Activated CD8-positive, alpha-beta memory T cell treated with anti-CD3 and anti-CD28 coated beads, Interleukin-2, amount 50 U/mL, for 4 hours (primary cell): ENCODE data around the gene ARID4B.
"Not testable (repeated sequence)": the region's sequence is repeated elsewhere in the genome, so short reads cannot be mapped to it uniquely, and the experiment has no call there.

Experiments used
- DNase-seq: peaks from one replicate; pipeline ENCODE4 v3.0.0-alpha.2; 2020

ARID4B gene

DNA sequence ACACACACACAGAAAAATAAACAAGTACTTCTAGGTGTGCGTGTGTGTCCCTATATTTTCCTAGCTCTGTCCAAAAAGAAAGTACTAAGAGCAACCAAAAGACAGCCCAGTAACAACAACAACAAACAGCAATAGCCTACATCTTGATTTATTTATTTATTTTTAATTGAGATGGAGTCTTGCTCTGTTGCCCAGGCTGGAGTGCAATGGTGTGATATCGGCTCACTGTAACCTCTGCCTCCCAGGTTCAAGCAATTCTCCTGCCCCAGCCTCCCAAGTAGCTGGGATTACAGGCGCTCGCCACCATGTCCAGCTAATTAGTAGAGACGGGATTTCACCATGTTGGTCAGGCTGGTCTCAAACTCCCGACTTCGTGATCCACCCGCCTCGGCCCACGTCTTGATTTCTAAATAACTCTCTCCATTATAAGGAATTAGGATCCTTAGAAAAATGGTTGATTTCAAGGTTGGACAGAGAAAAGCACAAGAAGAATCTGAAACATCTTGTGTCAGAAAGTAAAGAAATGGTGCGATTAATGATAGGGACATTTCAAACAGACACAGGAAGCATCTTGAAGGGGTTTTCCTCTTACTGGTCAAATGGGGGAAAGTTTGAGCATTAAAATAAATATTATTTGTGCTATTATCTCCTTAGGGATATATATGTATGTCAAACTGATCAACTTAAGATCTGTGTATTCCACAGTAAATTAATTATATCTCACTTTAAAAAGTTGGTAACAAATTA, 59.4 kb downstream of the ARID4B start:
- DNase-seq, result no peak

DNA sequence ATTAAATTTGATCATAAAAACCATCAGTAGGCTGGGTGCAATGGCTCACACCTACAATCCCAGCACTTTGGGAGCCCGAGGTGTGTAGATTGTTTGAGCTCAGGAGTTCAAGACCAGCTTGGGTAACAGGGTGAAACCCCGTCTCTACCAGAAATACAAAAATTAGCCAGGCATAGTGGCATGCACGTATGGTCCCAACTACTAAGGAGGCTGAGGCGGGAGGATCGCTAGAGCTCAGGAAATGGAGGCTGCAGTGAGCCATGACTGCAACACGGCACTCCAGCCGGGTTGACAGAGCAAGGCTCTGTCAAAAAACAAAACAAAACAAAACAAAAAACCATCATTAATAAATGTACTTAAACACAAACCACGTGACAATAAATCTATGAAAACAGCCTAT, 61.0 kb downstream of the ARID4B start:
- DNase-seq, result no peak

DNA sequence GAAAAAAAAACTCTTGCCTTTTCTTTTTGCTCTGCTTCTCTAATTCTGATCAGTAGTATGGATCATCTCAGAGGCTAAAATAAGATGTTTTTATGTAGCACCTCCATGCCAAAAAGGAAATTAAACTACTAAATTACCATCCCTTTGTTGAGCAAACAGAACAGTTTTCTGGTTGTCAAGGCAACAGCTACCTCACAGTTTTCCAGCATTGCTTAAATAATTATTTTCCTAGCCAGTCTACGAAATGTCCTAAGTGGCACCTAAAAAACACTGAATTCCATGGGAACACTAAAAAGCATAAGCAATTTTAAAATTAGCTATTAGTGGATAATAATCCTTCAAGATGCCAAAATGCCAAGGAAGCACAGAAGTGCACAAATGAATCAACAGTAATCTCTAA, 61.7 kb downstream of the ARID4B start:
- no peak for DNase-seq

DNA sequence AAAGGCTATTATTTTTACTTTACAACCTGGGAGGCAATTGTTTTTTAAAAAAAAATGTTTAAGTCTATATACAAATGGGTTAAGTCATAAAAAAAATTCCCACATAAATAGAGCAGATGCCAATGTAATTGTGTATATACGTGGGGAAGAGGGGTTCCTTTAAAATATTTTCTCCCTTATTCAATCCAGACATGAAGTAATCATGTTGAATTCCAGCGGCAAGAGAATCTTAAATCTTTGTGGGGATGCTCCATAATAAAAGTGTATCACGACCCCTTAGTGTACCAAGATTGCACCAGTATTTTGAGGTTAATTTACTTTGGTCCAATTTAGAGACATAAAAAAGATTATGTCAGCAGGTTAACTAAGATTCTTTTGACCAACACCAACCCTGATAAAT, 62.1 kb downstream of the ARID4B start:
- no peak for DNase-seq

DNA sequence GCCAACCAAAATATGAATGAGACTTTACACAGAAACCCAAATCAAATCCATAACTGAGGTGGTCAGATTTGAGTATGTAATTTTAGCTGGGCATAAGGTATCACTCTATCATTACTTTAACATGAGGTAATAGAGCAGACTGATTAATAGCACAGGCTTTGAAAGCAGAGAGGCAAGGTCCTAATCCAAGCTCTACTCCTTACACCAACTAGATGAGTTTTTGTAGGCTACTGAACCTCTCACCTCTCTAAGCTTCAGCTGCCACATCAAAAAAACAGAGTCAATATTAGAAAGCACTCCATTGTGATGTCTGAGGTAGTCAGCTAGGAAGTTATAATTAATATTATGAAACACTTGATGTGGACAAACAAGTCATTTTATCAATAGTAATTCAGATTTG, 63.7 kb downstream of the ARID4B start:
- no peak for DNase-seq

DNA sequence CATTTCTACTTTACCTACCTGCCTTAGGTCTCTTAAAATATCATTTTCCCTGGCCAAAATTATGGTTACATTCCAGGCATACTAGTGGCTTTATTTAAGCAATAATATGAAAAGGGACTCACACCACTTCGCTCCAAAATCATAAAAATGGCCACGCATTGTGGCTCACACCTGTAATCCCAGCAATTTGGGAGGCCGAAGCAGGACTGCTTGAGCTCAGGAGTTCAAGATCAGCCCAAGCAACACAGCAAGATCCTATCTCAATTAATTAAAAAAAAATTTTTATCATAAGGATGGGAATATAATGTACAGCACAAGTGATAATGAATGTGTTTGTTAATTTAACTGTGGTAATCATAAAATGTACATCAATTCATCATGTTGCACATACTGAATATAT, 65.4 kb downstream of the ARID4B start:
- no peak for DNase-seq

DNA sequence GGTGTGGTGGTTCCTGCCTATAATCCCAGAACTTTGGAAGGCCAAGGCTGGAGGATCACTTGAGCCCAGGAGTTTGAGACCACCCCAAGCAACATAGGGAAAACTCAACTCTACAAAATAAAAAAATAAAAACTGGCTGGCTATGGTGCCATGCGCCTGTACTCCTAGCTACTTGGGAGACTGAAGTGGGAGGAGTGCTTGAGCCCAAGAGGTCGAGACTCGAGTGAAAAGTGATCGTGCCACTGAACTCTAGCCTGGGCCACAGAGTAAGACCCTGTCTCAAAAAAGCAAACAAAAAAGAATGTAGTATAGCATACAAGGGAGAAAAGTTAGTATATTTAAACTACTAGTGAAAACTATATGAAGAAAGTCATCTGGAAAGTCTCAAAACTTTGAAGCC, 66.7 kb downstream of the ARID4B start:
- no peak for DNase-seq

DNA sequence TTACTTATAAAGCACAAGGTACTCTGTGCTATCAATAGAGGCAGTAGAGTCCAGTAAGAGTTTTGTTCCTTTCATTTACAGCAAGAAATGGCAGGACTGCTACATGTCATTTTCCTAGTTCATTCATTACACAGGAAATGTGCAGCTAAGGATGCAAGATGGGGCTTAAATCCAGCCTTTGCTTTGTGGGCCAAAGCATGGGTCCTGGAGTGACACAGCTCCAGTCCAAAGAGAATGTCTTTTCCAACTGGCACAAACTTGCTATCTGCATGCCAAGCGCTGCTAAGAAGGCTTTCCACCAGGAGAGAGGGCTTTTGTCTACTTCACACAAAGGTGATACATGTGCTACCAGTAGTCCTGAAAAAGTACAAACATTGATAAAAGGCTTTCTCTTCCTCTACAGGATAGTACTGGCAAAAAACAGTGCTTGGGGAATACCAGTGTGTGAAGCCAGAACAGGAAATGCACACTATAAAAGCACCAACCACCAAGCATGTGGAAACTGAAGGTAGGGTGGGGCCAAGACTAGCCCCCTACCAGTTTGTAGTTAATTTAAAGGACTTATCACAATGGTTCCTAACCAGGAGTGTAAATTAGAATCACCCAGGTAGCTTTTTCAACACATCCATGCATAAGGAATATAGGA, 68.7 kb downstream of the ARID4B start:
- DNase-seq, result no peak

DNA sequence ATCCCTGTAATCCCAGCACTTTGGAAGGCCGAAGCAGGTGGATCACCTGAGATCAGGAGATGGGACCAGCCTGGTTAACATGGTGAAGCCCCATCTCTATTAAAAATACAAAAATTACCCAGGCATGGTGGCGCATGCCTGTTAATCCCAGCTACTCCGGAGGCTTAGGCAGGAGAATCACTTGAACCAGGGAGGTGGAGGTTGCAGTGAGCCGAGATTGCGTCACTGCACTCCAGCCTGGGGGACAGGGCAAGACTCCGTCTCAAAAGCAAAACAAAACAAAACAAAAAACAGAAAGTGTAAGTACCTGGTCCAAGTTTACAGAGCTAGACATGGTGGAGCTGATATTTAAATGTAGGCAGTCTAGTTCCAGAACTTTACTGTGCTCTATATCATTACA, 69.9 kb downstream of the ARID4B start:
- DNase-seq, result not testable (repeated sequence)

DNA sequence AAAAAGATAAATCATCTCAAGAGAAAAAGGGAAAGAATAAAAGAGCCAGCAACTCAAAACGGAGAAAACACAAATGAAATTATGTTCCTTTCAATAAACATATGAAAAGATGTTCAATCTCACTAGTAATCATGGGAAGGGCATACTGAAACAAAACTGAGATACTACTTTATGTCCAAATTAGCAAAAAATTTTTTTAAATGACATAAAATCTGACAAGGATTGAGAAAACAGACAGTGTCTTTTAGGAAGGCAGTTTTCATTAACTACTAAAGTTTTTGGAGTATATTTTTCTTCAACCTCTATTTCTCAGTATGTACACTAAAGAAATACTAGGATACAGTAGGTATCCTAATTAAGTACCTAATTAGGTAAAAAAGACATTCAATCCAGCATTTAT, 73.3 kb downstream of the ARID4B start:
- no peak for DNase-seq

DNA sequence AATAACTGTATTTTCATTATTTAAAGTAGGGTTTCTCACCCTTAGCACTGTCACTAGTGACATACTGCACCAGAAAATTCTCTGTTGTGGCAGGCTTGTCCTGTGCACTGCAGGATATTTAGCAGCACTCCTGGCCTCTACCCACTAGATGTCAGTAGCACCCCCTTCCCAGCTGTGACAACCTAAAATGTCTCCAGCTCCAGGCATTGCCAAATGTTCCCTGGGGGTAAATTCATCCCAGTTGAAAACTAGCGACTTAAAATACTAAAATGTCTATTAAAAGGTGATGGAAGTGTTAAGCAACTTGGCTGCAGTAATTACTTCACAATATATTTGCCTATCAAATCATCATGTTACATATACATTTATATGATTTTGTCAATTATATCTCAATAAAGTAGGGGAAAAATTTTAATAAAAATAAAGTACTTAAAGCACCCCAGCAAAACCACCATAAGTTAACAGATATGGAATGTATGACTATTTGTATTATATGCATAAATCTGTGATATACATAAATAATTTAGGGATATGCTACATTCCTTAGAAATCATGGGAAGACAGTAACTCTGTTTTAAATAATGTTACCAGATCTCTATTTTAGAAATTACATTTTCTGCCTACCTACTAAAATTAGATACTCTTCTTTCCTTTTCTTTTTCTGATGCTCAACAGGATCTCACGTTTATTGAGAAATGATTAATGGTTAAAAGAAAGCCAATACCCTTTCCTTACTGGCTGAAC, 74.6 kb downstream of the ARID4B start:
- peak; percentile 61 for DNase-seq

DNA sequence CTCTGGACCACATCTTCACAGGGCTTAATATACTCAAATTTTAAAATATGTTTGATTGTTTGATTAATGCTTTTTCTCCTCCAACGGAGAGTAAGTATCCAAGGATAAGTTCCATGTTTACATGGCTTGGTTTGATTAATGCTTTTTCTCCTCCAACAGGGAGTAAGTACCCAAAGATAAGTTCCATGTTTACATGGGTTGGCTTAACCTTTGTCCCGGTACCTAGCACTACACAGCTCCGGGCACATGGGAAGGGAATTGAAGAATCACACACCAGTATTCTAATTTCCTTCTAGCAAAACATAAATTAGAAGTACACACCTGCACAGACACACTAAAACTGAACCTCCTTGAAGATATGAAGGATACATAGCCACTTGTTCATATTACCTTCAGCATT, 77.5 kb downstream of the ARID4B start:
- DNase-seq, result no peak

DNA sequence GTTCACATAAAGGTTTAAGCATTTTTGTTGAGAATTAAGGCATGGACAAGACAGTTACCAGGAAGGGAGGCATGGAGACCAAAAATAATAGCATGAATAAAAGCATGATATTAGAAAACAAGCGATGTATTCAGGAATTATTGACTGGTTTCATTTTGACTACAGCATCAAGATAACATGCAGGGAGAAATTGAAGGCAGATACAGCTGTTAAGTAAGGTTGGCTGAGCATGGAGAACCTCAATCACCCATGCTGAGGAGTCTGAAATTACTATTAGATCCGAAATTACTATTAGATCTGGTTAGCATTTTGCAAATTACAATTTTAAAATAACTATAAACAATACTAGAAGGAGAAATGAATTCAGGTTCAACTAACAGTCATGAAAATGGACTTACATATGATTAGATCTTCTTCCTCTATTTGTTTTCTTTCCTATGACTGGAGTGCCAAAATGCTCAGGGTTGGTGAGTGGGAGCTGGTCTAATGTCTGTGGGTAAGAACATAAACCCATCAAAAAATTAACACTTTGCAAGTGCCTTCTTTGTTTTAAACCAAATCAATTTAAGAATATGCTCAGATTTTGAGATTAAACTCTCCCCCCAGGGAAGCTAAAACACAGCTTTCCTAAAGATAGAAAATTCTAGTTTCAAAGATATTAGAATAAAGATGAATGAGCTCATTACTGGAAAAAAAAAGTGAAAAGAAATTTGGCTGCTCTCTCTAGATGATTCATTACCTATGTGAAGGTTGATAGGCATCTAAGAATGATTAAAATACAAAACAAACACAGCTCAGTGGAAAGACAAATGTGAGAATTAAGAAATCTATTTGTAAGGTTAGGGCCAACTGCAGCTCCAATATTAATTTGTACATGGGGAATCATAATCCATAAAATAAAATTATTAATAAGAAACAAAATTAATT, 81.7 kb downstream of the ARID4B start:
- no peak for DNase-seq

DNA sequence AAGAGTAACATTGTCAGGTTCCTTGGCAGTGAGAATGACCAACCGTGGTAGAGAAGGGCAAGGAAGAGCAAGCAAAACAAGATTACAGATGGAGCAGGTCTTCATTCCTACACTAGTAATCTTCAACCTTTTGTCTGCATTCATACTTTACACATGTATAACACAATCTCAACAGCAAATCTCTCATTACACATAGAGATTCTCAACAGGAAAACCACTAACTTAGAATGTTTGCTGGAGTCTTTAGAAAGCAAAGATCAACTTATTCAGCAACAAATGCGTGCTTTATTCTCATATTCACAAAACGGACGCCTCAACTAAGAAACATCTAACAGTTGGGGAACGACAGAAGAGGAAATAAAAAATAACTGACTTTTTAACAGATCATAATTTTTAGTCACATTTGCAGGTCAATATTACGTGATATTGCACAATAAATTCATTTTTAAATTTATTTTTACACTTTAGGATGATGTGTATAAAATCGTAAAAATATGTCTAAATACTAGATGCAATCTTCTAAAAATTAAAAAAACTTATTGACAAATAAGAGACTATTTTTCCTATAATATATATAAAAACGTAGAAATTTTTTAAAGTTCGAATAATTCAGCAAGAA, 82.9 kb downstream of the ARID4B start:
- DNase-seq, result no peak

DNA sequence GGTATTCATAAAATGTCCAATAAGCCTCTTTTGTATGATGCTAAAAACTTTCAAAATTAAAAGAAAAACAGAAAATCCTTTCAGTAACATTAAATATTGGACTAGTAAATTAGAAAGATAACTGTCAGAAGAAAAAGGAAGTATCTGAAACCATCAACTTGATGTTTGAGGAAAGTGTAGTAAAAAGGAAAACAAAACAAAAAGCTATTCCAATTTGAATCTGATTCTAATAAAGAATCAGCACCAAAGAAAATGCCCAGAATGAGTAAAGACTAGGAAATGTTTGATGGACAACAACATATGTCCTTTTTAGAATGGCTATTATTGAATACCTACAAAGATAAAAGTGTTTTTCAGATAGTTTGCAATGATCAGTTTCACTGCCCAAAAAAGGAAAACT, 87.0 kb downstream of the ARID4B start:
- DNase-seq, result no peak

DNA sequence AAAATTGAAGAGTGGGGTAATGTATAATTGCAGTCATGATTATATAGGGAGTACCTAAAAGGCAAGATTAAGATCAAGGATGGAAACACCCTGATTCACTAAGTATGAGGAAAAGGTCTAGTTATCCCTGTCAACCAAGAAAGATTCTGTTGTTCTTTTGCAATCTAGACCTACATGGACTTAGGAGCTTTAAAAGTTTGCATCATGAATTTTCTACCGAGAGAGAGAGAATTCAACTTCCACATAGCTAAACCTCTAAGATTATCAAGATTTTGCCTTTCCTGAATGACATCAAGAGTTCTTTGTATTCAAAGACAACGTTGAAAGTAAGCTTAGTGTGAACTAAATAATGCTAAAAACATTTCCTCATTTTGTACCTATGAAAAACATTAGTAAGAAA, 88.1 kb downstream of the ARID4B start:
- no peak for DNase-seq

DNA sequence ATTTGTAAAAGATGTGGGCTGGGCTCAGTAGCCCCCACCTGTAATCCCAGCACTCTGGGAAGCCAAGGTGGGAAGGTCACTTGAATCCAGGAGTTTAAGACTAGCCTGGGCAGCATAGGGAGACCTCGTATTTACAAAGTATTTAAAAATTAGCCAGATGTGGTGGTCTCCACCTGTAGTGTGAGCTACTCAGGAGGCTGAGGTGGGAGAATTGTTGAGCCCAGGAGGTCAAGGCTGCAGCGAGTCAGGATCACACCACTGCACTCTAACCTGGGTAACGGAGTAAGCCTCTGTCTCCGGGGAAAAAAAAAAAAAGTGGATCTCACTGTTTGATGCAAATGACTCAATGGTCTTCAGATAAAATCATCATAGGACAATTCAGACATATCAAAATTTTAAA, 89.4 kb downstream of the ARID4B start:
- no peak for DNase-seq

DNA sequence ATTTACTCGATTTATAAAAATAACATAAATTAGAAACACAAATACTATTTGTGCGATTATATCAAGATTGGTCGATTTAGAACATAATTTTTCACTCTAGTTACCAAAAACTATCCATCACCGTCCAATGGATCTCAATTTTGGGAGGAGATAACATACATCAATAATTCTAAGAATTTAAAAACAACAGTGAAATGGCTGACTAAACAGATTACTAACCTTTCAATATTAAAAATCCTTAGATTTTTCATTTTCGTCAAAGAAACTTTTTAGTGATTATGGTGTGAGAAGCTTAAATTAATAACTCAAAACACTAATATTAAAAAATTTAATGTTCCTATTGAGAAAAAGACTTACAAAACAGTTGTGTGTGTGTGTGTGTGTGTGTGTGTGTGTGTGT, 91.9 kb downstream of the ARID4B start:
- no peak for DNase-seq

DNA sequence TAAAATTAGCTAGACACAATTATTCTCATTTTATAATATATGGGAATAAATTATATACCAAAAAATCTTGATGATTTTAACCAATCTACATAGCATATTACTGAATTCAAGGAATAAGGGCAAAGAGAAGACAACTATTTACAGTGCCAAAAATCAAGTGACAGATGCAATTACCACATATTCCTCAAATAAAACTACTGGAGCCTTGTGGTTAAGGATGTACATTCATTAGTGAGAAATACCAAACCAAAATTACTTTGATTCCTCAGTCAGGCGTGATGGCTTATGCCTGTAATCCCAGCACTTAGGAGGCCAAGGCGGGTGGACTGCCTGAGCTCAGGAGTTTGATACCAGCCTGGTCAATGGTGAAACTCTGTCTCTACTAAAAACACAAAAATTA, 98.1 kb downstream of the ARID4B start:
- DNase-seq, result no peak

DNA sequence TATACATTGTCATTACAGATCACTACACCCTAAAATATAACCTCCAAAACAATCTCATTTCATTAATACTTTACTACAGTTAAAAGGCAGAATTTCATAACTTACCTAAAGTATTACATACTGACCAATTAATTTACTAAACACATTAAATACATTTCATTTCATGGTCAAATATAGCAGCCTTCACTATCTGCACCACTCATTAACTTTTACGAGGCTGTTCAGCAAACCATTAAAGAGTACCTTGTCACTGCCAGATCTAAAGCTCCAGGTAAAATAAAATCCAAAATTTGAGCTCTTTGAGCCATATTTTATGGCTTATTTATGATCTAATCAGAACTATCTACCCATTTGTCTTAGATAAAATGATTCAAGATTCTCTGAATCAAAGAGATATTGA, 100.6 kb downstream of the ARID4B start:
- DNase-seq, result no peak

DNA sequence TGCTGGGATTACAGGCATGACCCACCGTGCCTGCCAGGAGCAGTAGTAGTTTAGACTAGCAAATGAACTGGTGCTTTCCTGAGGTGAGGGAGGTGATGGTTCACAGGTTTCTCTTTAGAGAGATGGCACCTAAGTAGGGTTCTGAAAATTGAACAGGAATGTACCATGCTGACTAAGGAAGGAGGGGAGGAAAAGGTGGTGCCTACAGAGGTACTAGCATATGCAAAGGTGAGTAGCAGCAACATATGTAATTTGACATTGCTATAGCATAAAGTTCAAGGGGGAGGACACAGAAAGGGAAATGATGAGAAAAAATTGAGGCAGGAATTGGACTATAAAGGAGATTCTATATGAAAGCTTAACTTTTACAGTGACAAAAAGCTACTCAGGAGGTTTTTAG, 101.0 kb downstream of the ARID4B start:
- DNase-seq, result no peak

DNA sequence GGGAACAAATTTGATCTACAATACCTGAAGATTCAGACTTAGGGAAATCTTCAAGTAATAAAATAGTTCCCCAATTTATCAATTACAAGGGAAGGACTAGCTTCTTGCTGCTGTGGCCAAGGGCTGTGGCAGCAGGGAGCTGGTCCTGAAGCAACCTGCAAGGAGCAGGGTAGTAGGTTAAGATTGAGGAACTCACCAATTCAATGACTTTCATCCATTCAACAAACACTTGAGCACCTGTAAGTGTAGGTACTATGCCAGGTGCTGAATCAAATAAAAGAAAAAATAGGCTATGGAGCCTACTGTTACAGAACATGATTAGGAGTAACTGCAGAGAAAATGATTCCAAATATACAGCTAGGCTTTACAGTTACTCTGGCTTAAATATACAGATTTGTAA, 102.7 kb downstream of the ARID4B start:
- DNase-seq, result no peak
